Measurements from ENCODE around the gene CTTNBP2NL. TPM values are rescaled to one million over a fixed set of nuclear protein-coding genes. Genes with fewer than 3 reads are reported as not detected.

The CTTNBP2NL gene
- total RNA-seq, 1 experiment from 2014 or later = 38.8 TPM

DNA sequence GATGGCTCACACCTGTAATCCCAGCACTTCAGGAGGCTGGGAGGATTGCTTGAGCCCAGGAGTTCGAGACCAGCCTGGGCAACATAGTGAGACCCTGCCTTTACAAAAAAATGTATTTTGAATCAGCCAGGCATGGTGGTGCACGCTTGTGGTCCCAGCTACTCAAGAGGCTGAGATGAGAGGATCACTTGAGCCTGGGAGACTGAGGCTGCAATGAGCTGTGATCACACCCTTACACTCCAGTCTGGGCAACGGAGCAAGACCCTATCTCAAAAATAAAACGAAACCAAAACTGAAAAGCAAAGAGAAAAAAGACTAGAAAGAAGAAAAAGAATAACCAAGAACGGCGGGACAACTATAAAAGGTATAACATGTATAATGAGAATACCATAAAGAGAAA lies 97.3 kb downstream of the CTTNBP2NL start:
- H3K9ac ChIP-seq (ENCODE audit: extremely low read depth, insufficient read length, low read length) = no peak overlapping the region
- H3K79me2 ChIP-seq (ENCODE audit: insufficient read depth, low read length) = no peaks in the 10 kb centered on the region
- H2BK20ac ChIP-seq (ENCODE audit: low read depth, low read length, poor library complexity, severe bottlenecking) = no peak overlapping the region
- peaks cover 52% of the 10 kb centered on the region for H3K27me3 Mint-ChIP-seq (ENCODE audit: low read depth)
- H2AK5ac ChIP-seq (ENCODE audit: insufficient read length, low read length) = no peak overlapping the region
- H3K9me3 Mint-ChIP-seq = no peaks in the 10 kb centered on the region
- H3T11ph ChIP-seq (ENCODE audit: low read length) = no peak overlapping the region
- no peak overlapping the region for H2BK120ac ChIP-seq (ENCODE audit: low read depth, low read length, poor library complexity, severe bottlenecking)
- no peak overlapping the region for H3K4me3 Mint-ChIP-seq
- no peak overlapping the region for H4K8ac ChIP-seq (replicated peaks; ENCODE audit: insufficient read length, low read depth, low read length)
- WGBS (ENCODE audit: extremely low coverage, insufficient read length, low lambda C conversion rate) = no CpG with 5 or more reads among the region's 6 CpGs
- no peaks in the 10 kb centered on the region for H3K9me3 ChIP-seq (ENCODE audit: control insufficient read depth, low read depth, low read length)
- H4K5ac ChIP-seq (ENCODE audit: insufficient read length, low read depth, low read length) = no peak overlapping the region
- peaks cover 3% of the 10 kb centered on the region; the same call in 1 of the 2 replicates for H3K27me3 ChIP-seq (ENCODE audit: insufficient read depth, low read length)
- H3K36me3 Mint-ChIP-seq (ENCODE audit: insufficient read depth in 1 of 3, low read depth in 3 of 3) = no peaks in the 10 kb centered on the region
- peaks cover 0 to 3% of the 10 kb centered on the region in 2 experiments; a peak in 1 of 4 replicates for H3K4me1 Mint-ChIP-seq
- no peaks in the 10 kb centered on the region for H3K23me2 ChIP-seq (ENCODE audit: insufficient read length, low read depth, low read length, poor library complexity, severe bottlenecking)
- H3K56ac ChIP-seq (ENCODE audit: insufficient read length, low read depth, low read length) = no peak overlapping the region
- H3K4me1 ChIP-seq (ENCODE audit: insufficient read depth, low read length) = no peaks in the 10 kb centered on the region
- no peak overlapping the region for H3K27ac ChIP-seq (ENCODE audit: insufficient read length, low read depth, low read length)
- no peak for DNase-seq
- H3K79me1 ChIP-seq (ENCODE audit: insufficient read depth, low read depth, low read length, poor library complexity, severe bottlenecking) = no peaks in the 10 kb centered on the region
- H2BK15ac ChIP-seq (ENCODE audit: low read depth, low read length) = no peak overlapping the region
- H3K27ac Mint-ChIP-seq = no peak overlapping the region
- H4K91ac ChIP-seq (ENCODE audit: insufficient read length, low read depth, low read length) = no peak overlapping the region
- H2AFZ ChIP-seq (ENCODE audit: low read length) = no peak overlapping the region
- no peak overlapping the region for H3K14ac ChIP-seq (ENCODE audit: insufficient read depth, low read length)
- H3K18ac ChIP-seq (ENCODE audit: insufficient read length, low read depth, low read length) = no peak overlapping the region
- no peaks in the 10 kb centered on the region for H4K20me1 ChIP-seq (ENCODE audit: control insufficient read depth, insufficient read depth, insufficient read length)
- H3K23ac ChIP-seq (ENCODE audit: insufficient read length, low read depth, low read length) = no peak overlapping the region
- H3K4ac ChIP-seq (ENCODE audit: low read depth, low read length) = no peak overlapping the region
- H2BK5ac ChIP-seq (ENCODE audit: insufficient read length, low read length) = no peak overlapping the region
- TF ChIP-seq CTCF (conservative IDR thresholded peaks at IDR 0.05) = no peak
- H3K4me2 ChIP-seq (ENCODE audit: insufficient read depth, insufficient read length, low read length) = no peak overlapping the region
- no peak overlapping the region for H2BK12ac ChIP-seq (ENCODE audit: insufficient read length, low read depth, low read length)
